ENCODE results near the gene PCAT6. TPM values are rescaled to one million over a fixed set of nuclear protein-coding genes. Genes with fewer than 3 reads are reported as not detected.

PCAT6 gene
- total and polyA plus RNA-seq, 2 of the 8 experiments (the other 6 are each of a cell fraction or from before 2014, with no cell fraction given): 4.6 to 14.7 TPM

DNA sequence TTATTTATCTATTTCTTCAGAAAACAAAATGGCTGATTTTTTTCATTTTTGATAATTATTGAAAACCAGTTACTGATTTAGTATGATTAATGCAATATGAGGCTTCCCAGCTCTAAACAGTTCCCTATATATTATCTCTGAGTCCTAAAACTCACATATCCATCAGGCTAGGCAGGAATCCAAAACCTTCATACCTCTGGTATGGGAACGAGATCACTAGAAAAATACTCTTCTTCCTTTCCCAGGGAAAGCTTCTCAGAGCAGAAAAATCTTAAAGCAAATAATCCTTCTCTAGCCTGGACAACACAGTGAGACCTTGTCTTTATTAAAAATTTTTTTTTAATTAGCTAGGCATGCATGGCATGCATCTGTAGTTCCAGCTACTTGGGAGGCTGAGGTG, 45.0 kb upstream of the PCAT6 start:
- Histone ChIP-seq H4K8ac (ENCODE audit: extremely low read depth, insufficient read depth, low read length) (no peak overlapping the region), H3K23me2 (ENCODE audit: low read depth, low read length) (no peaks in the 10 kb centered on the region), H3K18ac (ENCODE audit: extremely low read depth, low read length) (no peak overlapping the region), H3K4me2 (ENCODE audit: insufficient read depth in 1 of 2, low read depth in 2 of 2, low read length in 2 of 2) (no peak overlapping the region), H4K5ac (ENCODE audit: insufficient read length, low read depth, low read length) (no peak overlapping the region), H2AK5ac (ENCODE audit: low read depth, low read length) (no peak overlapping the region), H3K4me3 (ENCODE audit: extremely low read depth in 1 of 4, insufficient read depth in 2 of 4, low read depth in 3 of 4, low read length in 4 of 4) (no peak overlapping the region), H3K23ac (ENCODE audit: insufficient read length) (no peak overlapping the region), H2BK20ac (ENCODE audit: low read length) (no peak overlapping the region), H3K27me3 (replicated peaks in 1 of 4; ENCODE audit: control insufficient read depth in 3 of 4, extremely low read depth in 1 of 4, insufficient read depth in 3 of 4, low read length in 3 of 4) (no peaks in the 10 kb centered on the region), H2BK15ac (ENCODE audit: low read length) (no peak overlapping the region), H3K4ac (replicated peaks; ENCODE audit: insufficient read length, low read depth, low read length) (no peak overlapping the region), H4K20me1 (replicated peaks in 1 of 2; ENCODE audit: control insufficient read depth in 1 of 2, insufficient read depth in 2 of 2, low read length in 2 of 2) (peaks cover 0 to 1% of the 10 kb centered on the region in 2 experiments), H2BK120ac (replicated peaks; ENCODE audit: low read depth, low read length) (no peak overlapping the region), H3K56ac (replicated peaks; ENCODE audit: insufficient read length, low read depth, low read length) (no peak overlapping the region), H4K91ac (replicated peaks; ENCODE audit: insufficient read length, low read length) (no peak overlapping the region), H3K9me3 (ENCODE audit: insufficient read depth in 2 of 2, low read depth in 1 of 2, low read length in 1 of 2) (no peaks in the 10 kb centered on the region), H2BK12ac (ENCODE audit: low read depth, low read length) (no peak overlapping the region), H3K14ac (ENCODE audit: insufficient read length) (no peak overlapping the region), H2BK5ac (ENCODE audit: low read depth, low read length) (no peak overlapping the region), H3K79me2 (ENCODE audit: control insufficient read depth in 1 of 2, insufficient read depth in 2 of 2, low read length in 2 of 2) (peaks cover 0 to 28% of the 10 kb centered on the region in 2 experiments; a peak in 2 of 4 replicates), H2AFZ (ENCODE audit: low read length) (no peak overlapping the region), H3K27ac (ENCODE audit: low read depth, low read length) (no peak overlapping the region), H3K9ac (replicated peaks in 1 of 4; ENCODE audit: extremely low read depth in 1 of 4, low read depth in 3 of 4, low read length in 3 of 4) (no peak overlapping the region), H3K36me3 (ENCODE audit: control insufficient read depth in 2 of 4, insufficient read depth in 4 of 4, low read length in 3 of 4) (peaks cover 7 to 91% (median 59%) of the 10 kb centered on the region in 4 experiments), H3K4me1 (replicated peaks in 1 of 4; ENCODE audit: control insufficient read depth in 3 of 4, insufficient read depth in 4 of 4, low read length in 3 of 4) (no peaks in the 10 kb centered on the region), H3K79me1 (ENCODE audit: low read depth, low read length) (no peaks in the 10 kb centered on the region)
- ChIA-PET CTCF (ENCODE audit: partially characterized antibody) (interaction anchor here (0.6 kb wide), 1 partner anchor 144 kb away, joined by 3 read pairs; no protein-coding TSS in a partner anchor), POLR2A (ENCODE audit: partially characterized antibody) (no interaction called here)
- no peak for TF ChIP-seq GTF2F1 (IDR thresholded peaks at IDR 0.05; ENCODE audit: borderline replicate concordance, low read depth, low read length)
- no peak for TF ChIP-seq KDM4A (IDR thresholded peaks at IDR 0.05; ENCODE audit: low read depth, low read length, severe bottlenecking)
- 93% methylated on average over 1 of the region's 1 CpG; no CpG with 5 or more reads in 1 of the 2 experiments for WGBS, 2 experiments (ENCODE audit: extremely low coverage in 1 of 2, insufficient coverage in 1 of 2, insufficient read length in 1 of 2, insufficient replicate concordance in 2 of 2, low coverage in 1 of 2, low lambda C conversion rate in 2 of 2, missing lambda C conversion rate in 1 of 2)
- FAIRE-seq (no peak), DNase-seq (ENCODE audit: low read depth in 1 of 2, low spot score in 2 of 2) (no peak)
